A673 (cell line): Measurements from ENCODE around the gene NACAD. TPM values are rescaled to one million over a fixed set of nuclear protein-coding genes. Genes with fewer than 3 reads are reported as not detected.

Experiments used
- BruUV-seq: library from RNA; stranded (reverse); fragments of 400-500 nt; replicated peaks from 2 replicates; lab custom pipeline; 2021; lab: Mats Ljungman, UMichigan
- CTCF ChIA-PET: fragments of 300-600 bp; sonication (Branson Sonifier 250); formaldehyde crosslinking; loops from one replicate; lab custom pipeline; 2022; ENCODE audit warnings: antibody characterized with exemption; lab: Charles Lee
- POLR2A ChIA-PET: fragments of 300-600 bp; sonication (Branson Sonifier 250); formaldehyde crosslinking; loops from one replicate; lab custom pipeline; 2022; ENCODE audit warnings: antibody characterized with exemption; ENCODE audit not compliant: low non-redundant PET; lab: Charles Lee
- DNase-seq: peaks from one replicate; pipeline ENCODE4 v3.0.0-alpha.2; 2015; ENCODE audit warnings: low spot score
- H3K27ac ChIP-seq: fragments of 200-600 bp; sonication (generic); 2 replicates; pipeline ENCODE4 v1.5.1; 2016; ENCODE audit warnings: mixed run types, low read depth, mild to moderate bottlenecking, mixed read lengths, antibody characterized with exemption, low read length; ENCODE audit not compliant: poor library complexity, severe bottlenecking
- H3K27me3 ChIP-seq: fragments of 200-600 bp; sonication (generic); replicated peaks from 2 replicates; pipeline ENCODE4 v1.6.1; 2017; ENCODE audit warnings: mixed run types, low read depth, mild to moderate bottlenecking, mixed read lengths, antibody characterized with exemption, low read length; ENCODE audit not compliant: insufficient read depth, poor library complexity
- H3K36me3 ChIP-seq: fragments of 200-600 bp; sonication (generic); 2 replicates; pipeline ENCODE4 v1.6.1; 2016; ENCODE audit warnings: mixed run types, mild to moderate bottlenecking, mixed read lengths, antibody characterized with exemption, low read length; ENCODE audit not compliant: insufficient read depth, poor library complexity, severe bottlenecking
- H3K4me1 ChIP-seq: fragments of 200-600 bp; sonication (generic); 2 replicates; pipeline ENCODE4 v1.6.1; 2017; ENCODE audit warnings: mixed run types, mild to moderate bottlenecking, mixed read lengths, antibody characterized with exemption, low read length; ENCODE audit not compliant: insufficient read depth, poor library complexity, severe bottlenecking
- H3K4me3 ChIP-seq: fragments of 200-600 bp; sonication (generic); 2 replicates; pipeline ENCODE4 v1.5.1; 2016; ENCODE audit warnings: low read depth, mixed run types, mild to moderate bottlenecking, mixed read lengths, low read length; ENCODE audit not compliant: poor library complexity, severe bottlenecking
- H3K9me3 ChIP-seq: fragments of 200-600 bp; sonication (generic); 2 replicates; pipeline ENCODE4 v1.6.1; 2016; ENCODE audit warnings: mixed run types, low read depth, mild to moderate bottlenecking, mixed read lengths, antibody characterized with exemption, low read length; ENCODE audit not compliant: poor library complexity, severe bottlenecking
- CTCF ChIP-seq: fragments of 300-800, 200-600 bp; sonication (generic); conservative IDR thresholded peaks from 2 replicates; pipeline ENCODE4 v1.5.1; 2017; ENCODE audit warnings: low read depth, mild to moderate bottlenecking, antibody characterized with exemption, low read length, moderate library complexity, mixed read lengths
- EZH2 ChIP-seq: fragments of 200-600 bp; sonication (generic); IDR thresholded peaks from 2 replicates; pipeline ENCODE4 v1.6.1; 2017; ENCODE audit warnings: borderline replicate concordance, low read depth, mild to moderate bottlenecking, mixed read lengths, antibody characterized with exemption, low read length; ENCODE audit not compliant: poor library complexity, severe bottlenecking
- intact Hi-C: fragments of 100-400 bp; cut with micrococcal nuclease; formaldehyde crosslinking; loops from one replicate; pipeline ENCODE4 v1.10.0; 2022; ENCODE audit not compliant: unreplicated experiment
- total RNA-seq: library from RNA; stranded (reverse); gene quantifications from 2 replicates; pipeline ENCODE4 v1.2.3, GENCODE V29; 2021

The NACAD gene
- total RNA-seq, 1 experiment from 2014 or later, result 1.1 TPM

- Histone ChIP-seq H3K27me3 (no peaks in the 10 kb centered on the region), H3K9me3 (no peaks in the 10 kb centered on the region), H3K4me1 (no peaks in the 10 kb centered on the region), H3K36me3 (peaks cover 84% of the 10 kb centered on the region), H3K27ac (no peak overlapping the region), H3K4me3 (no peak overlapping the region)
- TF ChIP-seq EZH2 (no peak), CTCF (no peak)
- CTCF ChIA-PET, result no interaction called here
- no TSS peak for BruUV-seq
- DNase-seq, result no peak
- intact Hi-C loops, result no loop called here
- POLR2A ChIA-PET, result no interaction called here
Measured at GRCh38 chr7:45101748-45102147, 13.0 kb upstream of the NACAD start.

GRCh38 chr7:45100761-45101480 is 12.2 kb upstream of the NACAD start:
- BruUV-seq, result no TSS peak
- POLR2A ChIA-PET, result no interaction called here
- H3K4me1 ChIP-seq, result no peaks in the 10 kb centered on the region
- CTCF ChIA-PET, result no interaction called here
- H3K4me3 ChIP-seq, result no peak overlapping the region
- H3K9me3 ChIP-seq, result no peaks in the 10 kb centered on the region
- H3K27ac ChIP-seq, result no peak overlapping the region
- intact Hi-C loops, result no loop called here
- H3K27me3 ChIP-seq, result no peaks in the 10 kb centered on the region
- no peak for DNase-seq
- H3K36me3 ChIP-seq, result peaks cover 76% of the 10 kb centered on the region
- TF ChIP-seq CTCF (no peak), EZH2 (no peak)

- no peak for DNase-seq
- BruUV-seq, result no TSS peak
- Histone ChIP-seq H3K4me3 (no peak overlapping the region), H3K4me1 (no peaks in the 10 kb centered on the region), H3K36me3 (peaks cover 69% of the 10 kb centered on the region), H3K9me3 (no peaks in the 10 kb centered on the region), H3K27ac (no peak overlapping the region), H3K27me3 (no peaks in the 10 kb centered on the region)
- intact Hi-C loops, result no loop called here
- TF ChIP-seq CTCF, result no peak
- no peak for TF ChIP-seq EZH2
- POLR2A ChIA-PET, result no interaction called here
- CTCF ChIA-PET, result no interaction called here
Measured at GRCh38 chr7:45099891-45100760, 11.4 kb upstream of the NACAD start.
